Activated naive CD8-positive, alpha-beta T cell treated with anti-CD3 and anti-CD28 coated beads, Interleukin-2, amount 50 U/mL, for 16 hours (primary cell): ENCODE results near the gene AP5Z1.

Experiments used
- DNase-seq: peaks from one replicate; pipeline ENCODE4 v3.0.0-alpha.2; 2020; ENCODE audit warnings: low read depth, low spot score

Gene AP5Z1, protein sequence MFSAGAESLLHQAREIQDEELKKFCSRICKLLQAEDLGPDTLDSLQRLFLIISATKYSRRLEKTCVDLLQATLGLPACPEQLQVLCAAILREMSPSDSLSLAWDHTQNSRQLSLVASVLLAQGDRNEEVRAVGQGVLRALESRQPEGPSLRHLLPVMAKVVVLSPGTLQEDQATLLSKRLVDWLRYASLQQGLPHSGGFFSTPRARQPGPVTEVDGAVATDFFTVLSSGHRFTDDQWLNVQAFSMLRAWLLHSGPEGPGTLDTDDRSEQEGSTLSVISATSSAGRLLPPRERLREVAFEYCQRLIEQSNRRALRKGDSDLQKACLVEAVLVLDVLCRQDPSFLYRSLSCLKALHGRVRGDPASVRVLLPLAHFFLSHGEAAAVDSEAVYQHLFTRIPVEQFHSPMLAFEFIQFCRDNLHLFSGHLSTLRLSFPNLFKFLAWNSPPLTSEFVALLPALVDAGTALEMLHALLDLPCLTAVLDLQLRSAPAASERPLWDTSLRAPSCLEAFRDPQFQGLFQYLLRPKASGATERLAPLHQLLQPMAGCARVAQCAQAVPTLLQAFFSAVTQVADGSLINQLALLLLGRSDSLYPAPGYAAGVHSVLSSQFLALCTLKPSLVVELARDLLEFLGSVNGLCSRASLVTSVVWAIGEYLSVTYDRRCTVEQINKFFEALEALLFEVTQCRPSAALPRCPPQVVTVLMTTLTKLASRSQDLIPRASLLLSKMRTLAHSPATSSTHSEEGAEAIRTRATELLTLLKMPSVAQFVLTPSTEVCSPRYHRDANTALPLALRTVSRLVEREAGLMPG

DNA sequence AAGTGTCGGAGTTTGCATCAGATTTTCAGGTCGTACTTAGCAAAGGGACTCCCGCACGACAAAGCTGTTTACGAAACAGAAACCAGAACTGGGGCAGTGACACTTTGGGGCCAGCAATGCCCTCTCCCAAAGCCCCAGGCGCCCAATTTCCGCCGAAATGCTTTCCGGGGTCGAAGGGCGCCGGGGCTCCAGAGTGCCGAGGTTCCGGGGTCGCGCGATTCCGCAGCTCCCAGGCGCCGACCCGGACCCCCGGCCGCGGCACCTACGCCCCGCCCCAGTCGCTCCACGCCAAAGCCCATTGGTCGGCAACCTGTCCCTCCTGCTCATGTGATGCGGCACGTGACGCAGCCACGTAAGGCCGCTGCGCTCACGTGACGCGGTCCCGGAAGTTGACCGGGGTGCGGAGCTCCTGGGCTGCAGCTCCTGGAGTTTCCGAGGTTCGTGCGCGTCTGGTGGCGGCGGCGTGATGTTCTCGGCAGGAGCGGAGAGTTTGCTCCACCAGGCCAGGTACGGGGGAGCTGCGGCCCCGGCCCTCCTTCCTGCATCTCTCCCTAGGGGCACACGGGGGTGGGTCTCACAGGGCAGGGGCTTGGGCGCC lies at the start of gene AP5Z1:
AP5Z1 (plus strand) TSS at position 374 of the 598 bp plus-strand sequence; CDS start at position 467, 93 bp downstream.
- peak; percentile 86 for DNase-seq

- DNase-seq, result no peak
Measured at GRCh38 chr7:4725850-4726450, 49.5 kb upstream of the AP5Z1 start.

DNA sequence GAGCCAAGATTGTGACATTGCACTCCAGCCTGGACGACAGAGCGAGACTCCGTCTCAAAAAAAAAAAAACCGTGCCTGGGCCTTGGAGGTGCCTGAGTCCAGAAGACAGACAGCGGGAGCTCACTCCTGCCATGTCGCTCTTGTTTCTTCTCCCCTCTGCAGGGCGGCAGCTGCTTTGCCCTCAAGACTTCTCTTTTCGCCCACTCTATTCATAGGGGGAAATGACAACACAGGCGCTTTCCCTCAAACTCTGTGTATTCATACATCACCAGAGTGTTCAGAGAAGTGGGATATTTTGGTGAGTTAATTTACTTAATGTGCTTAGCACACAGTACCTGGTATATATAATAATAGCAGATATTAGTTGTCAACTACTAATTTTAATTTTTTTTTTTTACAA lies 48.9 kb upstream of the AP5Z1 start:
- DNase-seq, result no peak

DNA sequence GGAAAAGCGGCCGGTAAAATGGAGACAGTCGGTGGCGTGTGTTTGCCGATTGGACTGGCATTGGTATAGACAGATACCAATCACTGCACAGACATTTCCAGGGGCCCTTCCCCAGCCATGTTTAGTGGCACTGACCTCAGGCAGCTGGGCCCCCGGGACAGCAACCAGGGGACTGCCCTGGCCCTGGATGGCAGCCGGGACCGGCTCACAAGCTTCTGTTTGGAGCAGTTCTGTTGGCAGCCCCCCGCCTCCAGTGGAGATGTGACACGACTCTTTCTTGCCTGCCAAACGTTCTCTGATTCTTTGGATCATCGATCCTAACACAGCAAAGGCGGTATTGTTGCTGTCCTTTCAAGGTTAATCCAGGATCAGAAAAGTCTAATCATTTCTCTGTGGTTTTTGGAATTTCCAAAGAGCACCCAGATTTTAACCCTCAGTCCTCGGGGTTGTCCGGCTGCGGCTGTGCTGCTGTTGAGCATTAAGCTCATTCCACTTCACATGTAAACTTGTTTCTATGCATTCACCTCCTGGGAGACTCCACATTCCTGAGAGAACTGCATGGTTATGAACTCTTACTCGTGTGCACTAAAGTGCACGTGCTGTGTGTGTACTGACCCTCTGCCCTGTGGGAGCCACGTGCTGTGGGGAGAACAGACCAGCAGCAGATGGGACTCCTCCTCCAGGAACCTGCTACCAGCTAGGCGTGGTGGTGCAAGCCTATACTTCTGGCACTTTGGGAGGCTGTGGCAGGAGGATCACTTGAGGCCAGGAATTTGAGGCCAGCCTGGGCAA lies 47.3 kb upstream of the AP5Z1 start:
- no peak for DNase-seq

- DNase-seq, result no peak
Measured at GRCh38 chr7:4729266-4729665, 46.2 kb upstream of the AP5Z1 start.

DNA sequence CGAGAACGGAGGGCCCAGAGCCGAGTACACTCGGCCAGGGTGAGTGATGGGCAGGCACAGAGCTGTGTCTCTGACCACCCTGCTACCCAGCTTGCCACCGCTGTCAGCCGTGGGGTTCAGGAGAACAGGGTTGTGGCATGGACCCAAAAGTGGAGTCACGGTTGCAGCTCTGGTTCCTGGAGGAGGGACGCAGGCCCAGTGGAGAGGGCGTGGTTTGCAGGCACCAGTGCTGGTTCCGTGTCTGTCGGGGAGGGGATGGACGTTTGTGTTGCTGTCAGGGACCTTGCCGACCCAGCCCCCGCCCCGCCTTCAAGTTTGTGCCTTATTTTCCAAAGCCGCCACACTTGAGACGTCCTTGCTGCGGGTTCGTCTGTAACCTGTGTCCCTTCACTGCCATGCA lies 45.1 kb upstream of the AP5Z1 start:
- DNase-seq, result no peak

GRCh38 chr7:4730971-4731370 lies 44.5 kb upstream of the AP5Z1 start:
- no peak for DNase-seq

DNA sequence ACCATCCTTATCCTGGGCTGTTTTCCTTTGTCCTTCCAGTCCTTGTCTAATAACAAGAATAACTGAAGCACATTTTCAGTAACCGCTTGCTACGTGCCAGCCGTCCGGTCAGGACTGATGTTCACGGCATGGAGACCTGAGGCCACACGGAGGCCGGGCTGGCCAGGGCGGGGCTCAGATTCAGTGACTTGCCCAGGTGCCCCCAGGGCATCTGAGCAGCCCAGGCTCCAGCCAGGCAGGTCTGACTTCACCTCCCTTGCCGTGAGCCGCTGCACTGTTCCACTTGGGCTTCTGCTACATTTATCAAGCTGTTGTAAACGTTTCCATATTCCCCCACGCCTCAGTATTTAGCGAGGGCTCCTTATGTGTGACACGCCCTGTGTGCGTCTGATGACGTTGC lies 43.6 kb upstream of the AP5Z1 start:
- no peak for DNase-seq

DNA sequence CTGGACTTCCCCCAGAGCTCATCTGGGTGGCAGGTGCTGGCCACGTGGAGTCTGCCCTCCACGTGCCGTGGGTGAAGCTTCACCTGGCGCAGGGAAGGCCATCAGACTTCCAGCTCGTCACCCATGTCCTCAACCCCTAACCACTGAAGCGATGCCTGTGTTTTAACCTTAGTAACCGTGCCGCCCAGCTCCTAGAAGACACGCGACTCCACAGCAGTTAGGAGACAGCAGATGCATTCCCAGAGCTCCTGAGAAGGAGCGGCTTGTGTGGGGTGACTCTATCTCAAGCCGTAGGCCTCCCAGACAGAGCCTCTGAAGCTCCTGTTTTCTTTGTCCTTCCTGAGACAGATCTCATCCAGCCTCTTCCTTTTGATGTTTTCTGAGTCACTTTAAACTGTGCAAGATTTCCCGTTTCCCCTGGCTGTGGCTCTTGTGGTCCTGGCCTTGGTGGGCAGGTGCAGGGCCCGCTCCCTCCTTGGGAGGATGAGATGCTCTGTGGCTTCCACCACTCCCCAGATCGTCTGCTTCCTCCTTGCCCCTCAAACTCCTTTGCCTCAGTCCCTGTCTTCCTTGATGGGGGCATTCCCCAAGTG lies 41.4 kb upstream of the AP5Z1 start:
- no peak for DNase-seq

DNA sequence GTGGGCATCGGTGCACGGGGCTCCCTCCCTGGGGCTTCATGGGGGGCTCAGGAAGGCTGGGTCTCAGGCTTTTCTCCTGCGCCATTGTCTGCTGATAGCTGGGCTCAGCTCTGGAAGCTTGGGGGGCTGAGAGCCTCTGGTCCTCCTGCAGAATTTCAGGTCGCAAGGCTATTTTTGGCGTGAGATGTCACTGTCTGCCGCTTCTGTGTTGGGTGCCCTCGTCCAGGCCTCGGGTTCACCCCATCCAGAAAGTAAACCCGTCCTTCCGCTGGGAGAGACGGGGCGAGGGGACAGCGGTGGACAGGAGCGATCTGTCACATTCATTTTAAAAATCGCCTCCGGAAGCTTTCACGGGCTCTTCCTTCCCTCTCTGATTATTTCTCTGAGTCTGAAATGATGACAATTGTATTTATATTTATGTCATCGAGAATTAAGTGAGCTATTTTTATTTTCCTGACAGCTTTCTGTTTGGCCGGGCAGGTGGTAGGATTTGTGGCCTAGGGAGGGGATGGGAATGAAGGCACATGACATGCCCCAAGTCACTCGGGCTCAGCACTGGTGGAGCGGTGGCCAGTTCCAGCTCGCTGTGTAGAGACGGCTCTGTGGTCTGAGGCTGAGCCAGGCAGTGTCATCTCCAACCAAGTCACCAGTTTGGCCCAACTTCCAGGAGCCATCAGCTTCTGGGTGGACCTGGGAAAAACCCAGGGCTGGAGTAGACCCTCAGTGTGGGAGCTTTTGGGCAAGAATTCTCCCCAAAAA lies 40.7 kb upstream of the AP5Z1 start:
- no peak for DNase-seq

DNA sequence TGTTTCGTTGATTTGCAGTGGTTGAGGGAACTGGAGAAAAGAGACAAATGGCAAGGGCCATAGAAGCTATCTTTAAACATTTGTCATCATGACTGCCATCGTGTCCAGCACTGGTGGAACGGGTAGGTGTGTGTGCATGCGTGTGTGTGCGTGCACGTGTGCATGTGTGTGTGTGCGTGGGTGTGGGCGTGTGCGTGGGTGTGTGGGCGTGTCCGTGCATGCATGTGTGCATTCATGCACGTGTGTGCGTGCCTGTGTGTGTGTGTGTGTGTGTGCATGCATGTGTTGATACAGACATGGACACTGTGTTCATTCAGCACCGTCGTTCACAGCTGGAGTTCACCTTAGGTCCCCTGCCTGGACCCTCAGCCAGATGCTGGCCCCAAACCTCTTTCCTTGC lies 38.1 kb upstream of the AP5Z1 start:
- no peak for DNase-seq

GRCh38 chr7:4738711-4739527 lies 36.5 kb upstream of the AP5Z1 start:
- DNase-seq, result no peak

DNA sequence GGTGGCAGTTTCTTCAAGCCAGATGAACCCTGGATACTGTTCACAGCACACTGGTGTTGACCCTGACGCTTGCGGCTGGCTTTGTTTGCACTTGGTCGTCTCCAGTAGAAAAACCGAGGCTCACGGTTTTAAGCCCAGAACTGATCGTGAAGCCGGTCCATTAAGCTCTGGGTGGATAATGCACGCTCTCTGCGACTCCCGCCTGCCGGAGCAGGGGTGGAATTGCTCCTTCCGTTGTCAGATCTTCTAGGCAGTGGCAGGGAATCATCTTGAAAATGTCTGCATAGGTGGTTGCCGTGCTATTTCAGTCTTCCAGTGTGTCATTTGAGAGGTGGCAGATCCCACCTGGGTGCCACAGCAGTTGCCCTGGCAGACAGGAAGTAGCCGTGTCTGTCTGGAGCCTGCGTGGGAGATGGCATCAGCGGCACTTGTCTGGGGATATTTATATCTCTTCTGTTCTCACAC lies 35.9 kb upstream of the AP5Z1 start:
- no peak for DNase-seq

DNA sequence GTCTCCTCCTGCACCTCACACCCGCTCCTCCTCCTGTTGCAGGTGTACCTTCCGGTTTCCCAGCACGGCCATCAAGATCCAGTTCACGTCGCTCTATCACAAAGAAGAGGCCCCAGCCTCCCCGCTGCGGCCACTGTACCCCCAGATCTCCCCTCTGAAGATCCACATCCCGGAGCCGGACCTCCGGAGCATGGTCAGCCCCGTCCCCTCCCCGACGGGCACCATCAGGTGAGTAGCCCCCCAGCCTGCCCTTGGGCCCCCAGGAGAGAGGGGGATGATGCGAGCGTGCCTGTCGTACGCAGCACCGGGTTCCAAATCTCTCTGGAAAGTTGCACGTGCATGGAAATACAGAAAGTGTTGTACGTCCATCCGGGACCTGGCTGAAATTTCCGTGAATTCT lies 34.6 kb upstream of the AP5Z1 start:
- DNase-seq, result no peak

DNA sequence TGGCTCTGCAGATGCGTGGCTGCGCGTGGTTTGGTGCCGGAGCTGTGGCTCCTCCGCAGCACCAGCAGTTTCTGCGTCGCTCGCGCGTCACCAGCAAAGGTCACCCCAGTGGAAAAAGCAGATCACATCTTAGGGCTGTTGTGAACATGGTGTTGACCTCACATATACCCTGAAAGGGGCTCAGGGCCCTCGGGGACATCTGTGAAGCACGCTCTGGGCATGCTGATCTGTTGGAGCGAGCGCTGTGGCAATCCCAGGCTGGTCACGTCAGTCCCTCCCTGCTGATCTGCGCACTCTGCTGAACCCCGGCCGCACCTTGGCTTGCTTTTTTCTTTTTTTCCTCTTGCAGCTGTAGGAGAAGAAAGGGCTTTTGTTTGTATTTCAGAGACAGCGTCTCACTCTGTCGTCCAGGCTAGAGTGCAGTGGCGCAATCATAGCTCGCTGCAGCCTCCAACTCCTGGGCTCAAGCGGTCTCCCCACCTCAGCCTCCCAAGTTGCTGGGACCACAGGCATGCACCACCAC lies 33.3 kb upstream of the AP5Z1 start:
- DNase-seq, result no peak

- DNase-seq, result no peak
Measured at GRCh38 chr7:4742852-4743251, 32.6 kb upstream of the AP5Z1 start.

DNA sequence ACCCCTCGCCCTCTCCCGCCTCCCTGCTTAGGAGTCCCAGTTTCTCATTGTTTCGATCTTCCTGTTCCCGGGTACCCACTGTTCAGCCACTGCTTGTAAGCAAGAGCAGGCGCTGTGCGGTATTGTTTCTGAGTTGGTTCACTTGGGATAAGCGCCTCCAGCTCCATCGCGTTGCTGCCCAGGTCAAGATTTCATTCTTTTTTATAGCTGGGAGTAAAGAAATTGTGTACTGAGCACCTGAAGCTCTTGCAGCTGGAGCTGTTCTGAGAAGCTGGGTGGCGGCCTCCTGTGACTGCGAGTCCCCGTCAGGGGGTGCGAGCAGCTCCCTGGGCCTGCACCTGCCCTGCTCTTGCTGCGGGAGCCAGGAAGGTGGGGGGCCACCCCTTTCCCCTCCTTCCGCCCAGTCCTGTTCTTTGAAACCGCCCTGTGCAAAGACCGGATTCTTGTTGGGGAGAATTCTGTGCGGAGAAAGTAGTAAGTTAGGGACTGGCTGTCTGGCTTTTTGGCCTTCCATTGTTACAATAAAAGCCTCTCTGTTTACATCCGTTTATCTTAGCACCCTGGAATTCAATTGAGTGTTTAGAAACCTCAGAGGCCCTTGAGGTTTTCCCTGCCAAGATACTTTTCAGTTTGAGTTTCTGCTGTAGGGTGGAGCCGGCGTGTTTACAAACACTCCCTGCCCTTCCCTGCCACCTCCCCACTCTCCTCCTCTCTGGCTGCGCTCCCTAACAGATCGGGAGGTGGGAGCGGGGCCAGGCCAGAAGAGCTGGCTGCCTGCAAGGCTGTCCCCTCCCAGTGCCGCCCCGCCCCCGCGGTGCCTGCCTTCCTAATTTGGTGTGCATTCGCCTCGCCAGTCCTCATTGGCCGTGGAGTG lies 30.8 kb upstream of the AP5Z1 start:
- DNase-seq, result no peak
